ENCODE results near the gene LIN37.
"Not testable (repeated sequence)": the region's sequence is repeated elsewhere in the genome, so short reads cannot be mapped to it uniquely, and the experiment has no call there.

The LIN37 gene

GRCh38 chr19:35752746-35753350 is 4.5 kb downstream of the LIN37 start:
- no peak for DNase-seq (ENCODE audit: low read depth in 2 of 2)

- DNase-seq (ENCODE audit: low read depth in 2 of 2) = no peak
These were observed 5.4 kb downstream of the LIN37 start for GRCh38 chr19:35753634-35754369.

GRCh38 chr19:35754370-35755130 is 6.2 kb downstream of the LIN37 start:
- DNase-seq (ENCODE audit: low read depth in 2 of 2) = no peak

- DNase-seq (ENCODE audit: low read depth in 2 of 2) = no peak
These were observed 6.8 kb downstream of the LIN37 start for GRCh38 chr19:35755131-35755549.

- peak; percentile 54 to 55 for DNase-seq (ENCODE audit: low read depth in 2 of 2)
These were observed 7.4 kb downstream of the LIN37 start for GRCh38 chr19:35755550-35756376.

- no peak for DNase-seq (ENCODE audit: low read depth in 2 of 2)
These were observed 8.2 kb downstream of the LIN37 start, which contains the start of gene HSPB6 for GRCh38 chr19:35756377-35757230. TSS of gene HSPB6 (minus strand) at chr19:35757029. CDS start at chr19:35757008, 21 bp downstream.

- DNase-seq (ENCODE audit: low read depth in 2 of 2) = no peak
These were observed 8.9 kb downstream of the LIN37 start for GRCh38 chr19:35757231-35757748.

- peak; percentile 93 to 94 for DNase-seq (ENCODE audit: low read depth in 2 of 2)
These were observed 9.6 kb downstream of the LIN37 start, which contains the start of gene PROSER3 for GRCh38 chr19:35757749-35758608. TSS of gene PROSER3 (plus strand) at chr19:35758176. CDS start at chr19:35758216, 40 bp downstream.

- DNase-seq (ENCODE audit: low read depth in 2 of 2) = no peak
These were observed 11.3 kb downstream of the LIN37 start for GRCh38 chr19:35759697-35760096.

GRCh38 chr19:35760711-35761349 is 12.5 kb downstream of the LIN37 start:
- no peak for DNase-seq (ENCODE audit: low read depth in 2 of 2)

- DNase-seq (ENCODE audit: low read depth in 2 of 2) = no peak
These were observed 16.3 kb downstream of the LIN37 start for GRCh38 chr19:35764432-35765315.

GRCh38 chr19:35766571-35767104 is 18.3 kb downstream of the LIN37 start:
- no peak for DNase-seq (ENCODE audit: low read depth in 2 of 2)

- no peak for DNase-seq (ENCODE audit: low read depth in 2 of 2)
These were observed 19.1 kb downstream of the LIN37 start for GRCh38 chr19:35767288-35768081.

- DNase-seq (ENCODE audit: low read depth in 2 of 2) = no peak
These were observed 19.7 kb downstream of the LIN37 start for GRCh38 chr19:35768082-35768421.

GRCh38 chr19:35772362-35772761 is 24.0 kb downstream of the LIN37 start:
- not testable (repeated sequence) for DNase-seq (ENCODE audit: low read depth in 2 of 2)

- no peak for DNase-seq (ENCODE audit: low read depth in 2 of 2)
These were observed 24.8 kb downstream of the LIN37 start for GRCh38 chr19:35773020-35773806.
